Nephron progenitor cell (in vitro differentiated cells): Measurements from ENCODE around the gene NUDT17.

ENCODE experiments used
- DNase-seq: peaks from one replicate; pipeline ENCODE4 v3.0.0; 2021
- H3K27ac Mint-ChIP-seq: 2 replicates; pipeline ENCODE4 v1.8.0; 2021; ENCODE audit warnings: mild to moderate bottlenecking, moderate library complexity, mixed read lengths
- H3K27me3 Mint-ChIP-seq: 2 replicates; pipeline ENCODE4 v1.8.0; 2021; ENCODE audit warnings: mild to moderate bottlenecking, low read depth, mixed read lengths; ENCODE audit not compliant: poor library complexity
- H3K36me3 Mint-ChIP-seq: 2 replicates; pipeline ENCODE4 v1.8.0; 2021; ENCODE audit warnings: low read depth, mixed read lengths
- H3K4me1 Mint-ChIP-seq: 2 replicates; pipeline ENCODE4 v1.8.0; 2021; ENCODE audit warnings: mixed read lengths
- H3K4me3 Mint-ChIP-seq: 2 replicates; pipeline ENCODE4 v1.8.0; 2021; ENCODE audit warnings: mild to moderate bottlenecking, moderate library complexity, mixed read lengths
- H3K9me3 Mint-ChIP-seq: 2 replicates; pipeline ENCODE4 v1.8.0; 2021; ENCODE audit warnings: mild to moderate bottlenecking, moderate library complexity, mixed read lengths
- TF ChIP-seq, protein P1 (sequence below): fragments of 200-600 bp; sonication (generic); IDR thresholded peaks from 2 replicates; pipeline ENCODE4 v1.5.0; 2021; ENCODE audit warnings: antibody characterized with exemption

The NUDT17 gene

GRCh38 chr1:145897969-145898368, 52.5 kb downstream of the NUDT17 start:
- H3K36me3 Mint-ChIP-seq, result no peaks in the 10 kb centered on the region

More at GRCh38 chr1:145897969-145898368, 52.5 kb downstream of the NUDT17 start:
- no peak overlapping the region for H3K27ac Mint-ChIP-seq
- DNase-seq, result no peak
- no peak overlapping the region for H3K4me3 Mint-ChIP-seq
- peaks cover 21% of the 10 kb centered on the region for H3K27me3 Mint-ChIP-seq
- no peaks in the 10 kb centered on the region for H3K9me3 Mint-ChIP-seq
- TF ChIP-seq, protein P1, sequence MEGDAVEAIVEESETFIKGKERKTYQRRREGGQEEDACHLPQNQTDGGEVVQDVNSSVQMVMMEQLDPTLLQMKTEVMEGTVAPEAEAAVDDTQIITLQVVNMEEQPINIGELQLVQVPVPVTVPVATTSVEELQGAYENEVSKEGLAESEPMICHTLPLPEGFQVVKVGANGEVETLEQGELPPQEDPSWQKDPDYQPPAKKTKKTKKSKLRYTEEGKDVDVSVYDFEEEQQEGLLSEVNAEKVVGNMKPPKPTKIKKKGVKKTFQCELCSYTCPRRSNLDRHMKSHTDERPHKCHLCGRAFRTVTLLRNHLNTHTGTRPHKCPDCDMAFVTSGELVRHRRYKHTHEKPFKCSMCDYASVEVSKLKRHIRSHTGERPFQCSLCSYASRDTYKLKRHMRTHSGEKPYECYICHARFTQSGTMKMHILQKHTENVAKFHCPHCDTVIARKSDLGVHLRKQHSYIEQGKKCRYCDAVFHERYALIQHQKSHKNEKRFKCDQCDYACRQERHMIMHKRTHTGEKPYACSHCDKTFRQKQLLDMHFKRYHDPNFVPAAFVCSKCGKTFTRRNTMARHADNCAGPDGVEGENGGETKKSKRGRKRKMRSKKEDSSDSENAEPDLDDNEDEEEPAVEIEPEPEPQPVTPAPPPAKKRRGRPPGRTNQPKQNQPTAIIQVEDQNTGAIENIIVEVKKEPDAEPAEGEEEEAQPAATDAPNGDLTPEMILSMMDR, result no peak
- peaks cover 36% of the 10 kb centered on the region for H3K4me1 Mint-ChIP-seq
